22Rv1 (cell line): ENCODE results near the gene DIS3L.

Experiments used
- CTCF ChIP-seq: fragments of 450-650 bp; IDR thresholded peaks from 2 replicates; pipeline ENCODE4 v1.5.1; 2017; ENCODE audit warnings: mild to moderate bottlenecking
- ZFX ChIP-seq: fragments of 450-650 bp; IDR thresholded peaks from 2 replicates; pipeline ENCODE4 v1.6.1; 2017; ENCODE audit warnings: antibody characterized with exemption, borderline replicate concordance

- TF ChIP-seq CTCF (no peak), ZFX (no peak)
Observed at GRCh38 chr15:66309828-66310227, 16.5 kb downstream of the DIS3L start.
